ENCODE measurements around the gene MYRF.

The MYRF gene

DNA sequence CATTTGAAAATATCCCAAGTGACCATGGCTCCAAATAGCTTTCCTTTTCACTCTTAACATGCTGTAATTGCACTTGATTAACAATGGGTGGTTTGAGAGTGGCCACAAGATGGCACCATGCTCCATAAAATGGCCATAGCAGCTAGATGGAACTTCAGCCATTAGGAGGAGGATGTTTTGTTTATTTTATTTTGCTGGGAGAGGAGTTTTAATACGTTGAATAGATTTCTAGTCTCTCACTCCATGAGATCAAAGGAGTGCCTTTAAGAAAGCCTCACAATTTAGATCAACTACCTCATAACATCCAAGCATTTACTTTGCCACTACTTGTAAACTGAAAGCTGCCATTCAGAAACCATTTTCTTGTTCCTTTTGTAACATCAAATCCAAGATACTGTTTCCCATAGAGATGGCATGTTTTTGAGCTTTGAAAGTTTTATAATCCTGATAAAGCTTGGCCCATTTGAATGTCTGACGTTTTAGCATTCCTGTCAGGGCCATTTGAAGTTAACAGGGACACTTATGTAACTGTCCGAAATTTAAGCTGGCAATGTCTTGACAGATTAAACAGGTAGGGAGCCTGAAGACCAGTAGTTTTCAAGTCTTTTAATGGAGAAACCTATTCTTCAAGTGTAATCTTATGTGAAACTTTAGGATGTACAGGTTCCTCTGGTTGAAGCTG, 45.0 kb downstream of the MYRF start:
- Histone ChIP-seq H3K27me3 (ENCODE audit: insufficient read depth, low read length, poor library complexity) (no peaks in the 10 kb centered on the region), H3K4me2 (ENCODE audit: insufficient read depth, low read length) (peak overlapping the region; percentile 91; the same call in 1 of the 2 replicates), H3K36me3 (ENCODE audit: insufficient read depth, low read length) (peaks cover 76% of the 10 kb centered on the region), H3K9me3 (ENCODE audit: insufficient read depth, low read length, severe bottlenecking) (no peaks in the 10 kb centered on the region), H3K79me2 (ENCODE audit: insufficient read depth, low read length) (peaks cover 99% of the 10 kb centered on the region), H3K4me1 (ENCODE audit: insufficient read depth, low read length) (peaks cover 43% of the 10 kb centered on the region), H4K20me1 (ENCODE audit: insufficient read depth, low read length) (peaks cover 40% of the 10 kb centered on the region), H3K4me3 (ENCODE audit: low read depth in 1 of 2, low read length in 2 of 2) (no peak overlapping the region), H3K9ac (ENCODE audit: low read depth, low read length) (no peak overlapping the region), H3K27ac (ENCODE audit: low read length) (peak overlapping the region; percentile 36; the same call in 1 of the 2 replicates), H2AFZ (ENCODE audit: low read depth, low read length) (no peak overlapping the region)
- ATAC-seq (ENCODE audit: insufficient read depth, low read depth) (peak; percentile 37), DNase-seq (peak; percentile 74)
- TF ChIP-seq, protein P1, sequence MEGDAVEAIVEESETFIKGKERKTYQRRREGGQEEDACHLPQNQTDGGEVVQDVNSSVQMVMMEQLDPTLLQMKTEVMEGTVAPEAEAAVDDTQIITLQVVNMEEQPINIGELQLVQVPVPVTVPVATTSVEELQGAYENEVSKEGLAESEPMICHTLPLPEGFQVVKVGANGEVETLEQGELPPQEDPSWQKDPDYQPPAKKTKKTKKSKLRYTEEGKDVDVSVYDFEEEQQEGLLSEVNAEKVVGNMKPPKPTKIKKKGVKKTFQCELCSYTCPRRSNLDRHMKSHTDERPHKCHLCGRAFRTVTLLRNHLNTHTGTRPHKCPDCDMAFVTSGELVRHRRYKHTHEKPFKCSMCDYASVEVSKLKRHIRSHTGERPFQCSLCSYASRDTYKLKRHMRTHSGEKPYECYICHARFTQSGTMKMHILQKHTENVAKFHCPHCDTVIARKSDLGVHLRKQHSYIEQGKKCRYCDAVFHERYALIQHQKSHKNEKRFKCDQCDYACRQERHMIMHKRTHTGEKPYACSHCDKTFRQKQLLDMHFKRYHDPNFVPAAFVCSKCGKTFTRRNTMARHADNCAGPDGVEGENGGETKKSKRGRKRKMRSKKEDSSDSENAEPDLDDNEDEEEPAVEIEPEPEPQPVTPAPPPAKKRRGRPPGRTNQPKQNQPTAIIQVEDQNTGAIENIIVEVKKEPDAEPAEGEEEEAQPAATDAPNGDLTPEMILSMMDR (IDR thresholded peaks at IDR 0.05; ENCODE audit: borderline replicate concordance, extremely low read depth, low read length, poor library complexity, severe bottlenecking) = peak; percentile 92
- no peak for TF ChIP-seq EZH2 (IDR thresholded peaks at IDR 0.05; ENCODE audit: borderline replicate concordance, low read depth, low read length, severe bottlenecking)

DNA sequence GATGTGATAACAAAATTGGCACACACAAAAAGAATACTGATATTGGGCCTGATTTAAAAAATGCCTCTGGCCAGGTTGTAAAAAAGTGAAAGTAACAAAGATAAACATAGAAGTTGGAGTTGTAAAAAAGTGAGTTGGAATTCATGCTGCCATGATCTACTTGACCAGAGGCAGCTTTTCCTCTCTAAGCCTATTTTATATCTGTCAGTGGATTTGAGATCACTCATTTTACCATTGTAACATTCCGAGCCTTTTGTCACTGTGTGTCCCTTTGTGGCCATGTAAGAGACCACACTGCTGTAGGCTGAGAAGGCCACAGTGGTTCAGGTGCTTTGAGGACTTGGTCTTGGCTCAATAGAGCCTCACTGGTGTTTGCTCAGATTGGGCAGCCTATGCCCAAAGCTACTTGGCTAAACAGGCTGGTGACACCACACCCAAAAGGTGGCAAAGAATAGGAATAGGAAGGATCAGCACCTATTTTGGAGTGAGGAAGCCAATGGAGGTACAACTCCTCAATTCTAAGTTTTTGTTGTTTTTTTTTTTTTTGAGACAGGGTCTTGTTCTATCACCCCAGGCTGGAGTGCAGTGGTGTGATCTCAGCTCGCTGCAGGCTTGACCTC, 47.3 kb downstream of the MYRF start:
- DNase-seq = no peak
- peaks cover 46% of the 10 kb centered on the region for H4K20me1 ChIP-seq (ENCODE audit: insufficient read depth, low read length)
- H3K4me2 ChIP-seq (ENCODE audit: insufficient read depth, low read length) = no peak overlapping the region
- peaks cover 99% of the 10 kb centered on the region for H3K79me2 ChIP-seq (ENCODE audit: insufficient read depth, low read length)
- peaks cover 31% of the 10 kb centered on the region for H3K4me1 ChIP-seq (ENCODE audit: insufficient read depth, low read length)
- no peaks in the 10 kb centered on the region for H3K27me3 ChIP-seq (ENCODE audit: insufficient read depth, low read length, poor library complexity)
- no peak overlapping the region for H3K27ac ChIP-seq (ENCODE audit: low read length)
- TF ChIP-seq EZH2 (IDR thresholded peaks at IDR 0.05; ENCODE audit: borderline replicate concordance, low read depth, low read length, severe bottlenecking) = no peak
- TF ChIP-seq, protein P1 (IDR thresholded peaks at IDR 0.05; ENCODE audit: borderline replicate concordance, extremely low read depth, low read length, poor library complexity, severe bottlenecking) = no peak
- H3K36me3 ChIP-seq (ENCODE audit: insufficient read depth, low read length) = peaks cover 96% of the 10 kb centered on the region
- no peak overlapping the region for H3K9ac ChIP-seq (ENCODE audit: low read depth, low read length)
- no peaks in the 10 kb centered on the region for H3K9me3 ChIP-seq (ENCODE audit: insufficient read depth, low read length, severe bottlenecking)
- H3K4me3 ChIP-seq (ENCODE audit: low read depth in 1 of 2, low read length in 2 of 2) = no peak overlapping the region
- H2AFZ ChIP-seq (ENCODE audit: low read depth, low read length) = no peak overlapping the region
- no peak for ATAC-seq (ENCODE audit: insufficient read depth, low read depth)

DNA sequence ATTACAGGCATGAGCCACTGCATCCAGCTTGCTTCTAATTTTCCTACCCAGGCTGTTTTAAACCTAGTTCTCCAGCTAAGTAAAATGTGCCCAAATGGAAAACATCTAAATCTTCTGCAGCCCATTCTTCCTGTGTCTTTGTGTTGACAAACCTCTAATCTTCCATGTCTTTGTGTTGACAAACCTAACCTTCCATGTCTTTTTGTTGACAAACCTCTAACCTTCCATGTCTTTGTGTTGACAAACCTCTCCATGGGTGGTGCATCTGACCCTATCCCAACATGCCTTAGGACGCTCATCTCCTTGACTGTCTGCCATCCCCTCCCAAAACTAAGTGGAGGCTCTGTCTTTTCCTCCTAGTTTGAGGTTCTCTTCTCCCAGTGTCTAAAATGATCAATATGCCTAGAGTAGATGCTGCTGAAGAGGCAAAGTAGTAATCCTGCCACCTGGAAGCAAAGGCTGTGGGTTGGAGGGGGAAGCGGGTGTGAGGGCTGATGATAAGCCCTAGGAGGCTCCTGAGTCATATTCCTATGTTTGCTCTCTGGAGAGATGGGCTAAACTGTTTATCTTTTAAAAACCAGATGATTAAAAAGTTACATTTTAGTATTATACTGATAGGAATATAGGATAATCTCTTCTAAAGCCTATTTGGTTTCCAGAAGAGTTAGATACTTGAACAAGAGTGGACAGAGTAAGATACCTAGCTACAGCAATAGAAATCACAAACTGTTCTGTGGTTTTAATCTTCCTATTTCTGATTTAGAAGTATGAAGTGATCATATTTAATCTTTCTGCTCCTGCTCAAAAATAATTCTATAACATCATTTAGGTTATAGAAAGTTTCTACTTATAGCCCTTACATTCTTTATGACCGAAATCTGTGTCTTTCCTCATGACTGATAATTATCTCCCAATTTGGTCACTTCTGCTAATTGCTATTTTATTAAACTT, 48.2 kb downstream of the MYRF start:
- Histone ChIP-seq H4K20me1 (ENCODE audit: insufficient read depth, low read length) (peaks cover 38% of the 10 kb centered on the region), H3K27ac (ENCODE audit: low read length) (no peak overlapping the region), H3K4me2 (ENCODE audit: insufficient read depth, low read length) (no peak overlapping the region), H3K79me2 (ENCODE audit: insufficient read depth, low read length) (peaks cover 97% of the 10 kb centered on the region), H3K36me3 (ENCODE audit: insufficient read depth, low read length) (peaks cover 96% of the 10 kb centered on the region), H2AFZ (ENCODE audit: low read depth, low read length) (no peak overlapping the region), H3K9me3 (ENCODE audit: insufficient read depth, low read length, severe bottlenecking) (no peaks in the 10 kb centered on the region), H3K9ac (ENCODE audit: low read depth, low read length) (no peak overlapping the region), H3K27me3 (ENCODE audit: insufficient read depth, low read length, poor library complexity) (no peaks in the 10 kb centered on the region), H3K4me1 (ENCODE audit: insufficient read depth, low read length) (peaks cover 22% of the 10 kb centered on the region), H3K4me3 (ENCODE audit: low read depth in 1 of 2, low read length in 2 of 2) (no peak overlapping the region)
- DNase-seq (no peak), ATAC-seq (ENCODE audit: insufficient read depth, low read depth) (no peak)
- TF ChIP-seq, protein P1 (IDR thresholded peaks at IDR 0.05; ENCODE audit: borderline replicate concordance, extremely low read depth, low read length, poor library complexity, severe bottlenecking) = no peak
- no peak for TF ChIP-seq EZH2 (IDR thresholded peaks at IDR 0.05; ENCODE audit: borderline replicate concordance, low read depth, low read length, severe bottlenecking)

All from DND-41 (cell line).